GM12878 (cell line): ENCODE data around the gene BUB1B. TPM values are rescaled to one million over a fixed set of nuclear protein-coding genes. Genes with fewer than 3 reads are reported as not detected.

Experiments
- ATAC-seq: fragments of 200-7000 bp; cut with Tn5 transposase; 3 replicates; pipeline ENCODE4 v1.9.1; 2020; ENCODE audit warnings: mild to moderate bottlenecking, moderate library complexity
- BruUV-seq: library from RNA; stranded (reverse); fragments of 400-500 nt; replicated peaks from 2 replicates; lab custom pipeline; 2021; lab: Mats Ljungman, UMichigan
- CTCF ChIA-PET: fragments of 300-600 bp; sonication (Branson Sonifier 250); formaldehyde crosslinking; extraction: SDS; loops from one replicate; lab custom pipeline; 2021; ENCODE audit warnings: inconsistent platforms; lab: Yijun Ruan, JAX
- POLR2A ChIA-PET: fragments of 350-600 bp; formaldehyde crosslinking; extraction: SDS; loops from one replicate; lab custom pipeline; 2021; ENCODE audit warnings: inconsistent platforms; lab: Charles Lee
- RAD21 ChIA-PET: fragments of 300-600 bp; sonication (Branson Sonifier 250); formaldehyde crosslinking; loops from one replicate; lab custom pipeline; 2023; ENCODE audit warnings: antibody characterized with exemption; ENCODE audit not compliant: unreplicated experiment; lab: Charles Lee
- SMC1A ChIA-PET: fragments of 300-600 bp; sonication (Branson Sonifier 250); formaldehyde crosslinking; loops from one replicate; lab custom pipeline; 2023; ENCODE audit not compliant: unreplicated experiment, uncharacterized antibody; lab: Charles Lee
- DNase-seq: peaks from one replicate; pipeline ENCODE4 v3.0.0-alpha.2; 2011; ENCODE audit warnings: low read depth, low spot score
- FAIRE-seq: peaks from 3 replicates; lab custom pipeline; 2011; peaks lifted over from hg19 to GRCh38; lab: Jason Lieb, UNC
- H2AFZ ChIP-seq: 2 replicates; pipeline ENCODE4 v1.6.0; 2011; ENCODE audit warnings: low read depth, low read length, control low read depth; ENCODE audit not compliant: control insufficient read depth
- H3K27ac ChIP-seq: 2 replicates; pipeline ENCODE4 v1.5.1; 2011; ENCODE audit warnings: control low read depth; ENCODE audit not compliant: control insufficient read depth, insufficient read depth
- H3K27me3 ChIP-seq, 2 experiments: replicated peaks in 1 of 2; 2 replicates each; pipeline versions ENCODE4 v1.6.0 to v1.6.1; 2011; ENCODE audit warnings: low read length in 1 of 2; ENCODE audit not compliant: control insufficient read depth in 2 of 2, insufficient read depth in 2 of 2
- H3K36me3 ChIP-seq, 2 experiments: 2 replicates each; pipeline ENCODE4 v1.5.1; 2011; ENCODE audit warnings: low read length in 1 of 2; ENCODE audit not compliant: control insufficient read depth in 2 of 2, insufficient read depth in 2 of 2
- H3K4me1 ChIP-seq: 2 replicates; pipeline ENCODE4 v1.6.1; 2011; ENCODE audit warnings: mild to moderate bottlenecking, low read length, moderate library complexity, mixed read lengths; ENCODE audit not compliant: control insufficient read depth, insufficient read depth
- H3K4me2 ChIP-seq: 2 replicates; pipeline ENCODE4 v1.6.0; 2011; ENCODE audit warnings: control low read depth; ENCODE audit not compliant: control insufficient read depth, insufficient read depth
- H3K4me3 ChIP-seq: fragments of 200-600 bp; sonication (generic); 2 replicates; pipeline ENCODE4 v1.5.1; 2016
- H3K79me2 ChIP-seq: 2 replicates; pipeline ENCODE4 v1.6.0; 2011; ENCODE audit warnings: low read length; ENCODE audit not compliant: control insufficient read depth, insufficient read depth
- H3K9ac ChIP-seq: 2 replicates; pipeline ENCODE4 v1.8.0; 2011; ENCODE audit warnings: low read length, control low read depth, mixed read lengths; ENCODE audit not compliant: control insufficient read depth, insufficient read depth
- H3K9me3 ChIP-seq: replicated peaks from 3 replicates; pipeline ENCODE4 v1.5.1; 2011; ENCODE audit warnings: mild to moderate bottlenecking, low read length; ENCODE audit not compliant: control insufficient read depth, insufficient read depth
- H4K20me1 ChIP-seq: 2 replicates; pipeline ENCODE4 v1.6.0; 2011; ENCODE audit not compliant: control insufficient read depth, insufficient read depth
- ATF3 ChIP-seq: IDR thresholded peaks from 2 replicates; pipeline ENCODE4 v1.6.1; 2011; ENCODE audit warnings: low read depth, mild to moderate bottlenecking, low read length, moderate library complexity, borderline replicate concordance; ENCODE audit errors: extremely low read depth
- BCL11A ChIP-seq: IDR thresholded peaks from 2 replicates; pipeline ENCODE4 v1.6.1; 2011; ENCODE audit warnings: low read depth, low read length
- CBX3 ChIP-seq: fragments of 200-600 bp; sonication (generic); IDR thresholded peaks from 2 replicates; pipeline ENCODE4 v1.6.1; 2016; ENCODE audit warnings: low read depth, borderline replicate concordance
- CBX5 ChIP-seq: sonication (generic); IDR thresholded peaks from 2 replicates; pipeline ENCODE4 v1.6.1; 2016; ENCODE audit warnings: low read depth, moderate library complexity, mild to moderate bottlenecking, inconsistent platforms
- CREB1 ChIP-seq: IDR thresholded peaks from 2 replicates; pipeline ENCODE4 v1.6.1; 2012; ENCODE audit warnings: low read depth, mild to moderate bottlenecking, inconsistent platforms
- CREM ChIP-seq: IDR thresholded peaks from 2 replicates; pipeline ENCODE4 v1.6.1; 2014; ENCODE audit warnings: antibody characterized with exemption, low read depth
- DPF2 ChIP-seq: fragments of 450-650 bp; IDR thresholded peaks from 2 replicates; pipeline ENCODE4 v1.6.1; 2017; ENCODE audit warnings: mild to moderate bottlenecking
- EP300 ChIP-seq, 2 experiments: fragments of 150-350 bp in 1 of 2; IDR thresholded peaks; 2 replicates each; pipeline ENCODE4 v1.6.1; 2011 to 2012; ENCODE audit warnings: low read depth in 2 of 2, low read length in 2 of 2, borderline replicate concordance in 1 of 2, improper control_type of control experiment in 1 of 2, inconsistent platforms in 1 of 2; ENCODE audit not compliant: control insufficient read depth in 1 of 2
- ESRRA ChIP-seq: IDR thresholded peaks from 2 replicates; pipeline ENCODE4 v1.6.1; 2012; ENCODE audit warnings: mild to moderate bottlenecking, low read length, improper control_type of control experiment
- FOXM1 ChIP-seq: IDR thresholded peaks from 2 replicates; pipeline ENCODE4 v1.6.1; 2012; ENCODE audit warnings: low read depth, mild to moderate bottlenecking, inconsistent platforms, low read length, moderate library complexity
- IRF4 ChIP-seq: IDR thresholded peaks from 2 replicates; pipeline ENCODE4 v1.6.1; 2011; ENCODE audit warnings: low read depth, low read length
- NFYA ChIP-seq: IDR thresholded peaks from 2 replicates; pipeline ENCODE4 v1.6.1; 2011; ENCODE audit warnings: low read depth, mild to moderate bottlenecking, low read length, improper control_type of control experiment, borderline replicate concordance
- REST ChIP-seq: IDR thresholded peaks from 2 replicates; pipeline ENCODE4 v1.6.1; 2012; ENCODE audit warnings: mild to moderate bottlenecking, low read depth, low read length
- SIN3A ChIP-seq: IDR thresholded peaks from 2 replicates; pipeline ENCODE4 v1.6.1; 2012; ENCODE audit warnings: low read depth, low read length, improper control_type of control experiment
- SPI1 ChIP-seq: IDR thresholded peaks from 2 replicates; pipeline ENCODE4 v1.6.1; 2011; ENCODE audit warnings: low read depth, mild to moderate bottlenecking, low read length, moderate library complexity, borderline replicate concordance; ENCODE audit not compliant: insufficient read depth
- SUZ12 ChIP-seq: fragments of 200-600 bp; sonication (generic); IDR thresholded peaks from one replicate; pipeline ENCODE4 v1.6.1; 2018; ENCODE audit warnings: antibody characterized with exemption, mild to moderate bottlenecking; ENCODE audit not compliant: unreplicated experiment
- TCF7 ChIP-seq: IDR thresholded peaks from 2 replicates; pipeline ENCODE4 v1.6.1; 2014; ENCODE audit warnings: antibody characterized with exemption, borderline replicate concordance
- YBX1 ChIP-seq: fragments of 450-650 bp; IDR thresholded peaks from 2 replicates; pipeline ENCODE4 v1.6.1; 2016; ENCODE audit warnings: antibody characterized with exemption
- ZSCAN29 ChIP-seq: fragments of 450-650 bp; IDR thresholded peaks from 2 replicates; pipeline ENCODE4 v1.6.1; 2017; ENCODE audit warnings: mild to moderate bottlenecking, moderate library complexity
- WGBS: methylation state at CpG from one replicate; pipeline ENCODE4 v1.1.6; 2016; ENCODE audit warnings: low lambda C conversion rate; ENCODE audit not compliant: insufficient replicate concordance, insufficient coverage; ENCODE audit errors: missing lambda C conversion rate; 5-methylcytosine and 5-hydroxymethylcytosine counted together
- in situ Hi-C: fragments of 300-500 bp; cut with MboI; formaldehyde crosslinking; loops from 9 replicates; pipeline ENCODE4 v1.14.3; 2018; ENCODE audit warnings: mixed read lengths
- intact Hi-C: fragments of 100-400 bp; cut with micrococcal nuclease; formaldehyde crosslinking; loops from one replicate; pipeline ENCODE4 v1.14.2; 2022; ENCODE audit not compliant: unreplicated experiment
- polyA plus RNA-seq, 11 experiments: library from polyadenylated mRNA; depleted of rRNA in 4 of 11; unstranded in 6 of 11; stranded (reverse) in 5 of 11; fragments of >200 nt; fragmentation: Nextera tagmentation in 4 of 11; fragmentation: Illumina TruSeq in 1 of 11; extraction: Ambion mirVana in 4 of 11; extraction: Trizol in 1 of 11; gene quantifications; 1 replicate in 1 of 11; 2 replicates in 10 of 11; pipeline versions ENCODE4 v1.2.1 to v1.2.3, GENCODE V29; 2011 to 2016; ENCODE audit warnings: inconsistent platforms in 2 of 11, missing spikeins in 2 of 11, low read depth in 1 of 11
- total RNA-seq, 4 experiments: library from RNA; depleted of rRNA in 3 of 4; stranded (reverse); fragments of >200 nt in 3 of 4; fragmentation: Illumina TruSeq in 1 of 4; extraction: Trizol in 1 of 4; gene quantifications; 2 replicates each; pipeline versions ENCODE4 v1.2.1 to v1.2.3, GENCODE V29; 2013 to 2021

Gene BUB1B
- total and polyA plus RNA-seq, 10 of the 15 experiments (the other 5 are each of a cell fraction or from before 2014, with no cell fraction given): 29.1 to 98.6 (median 77.3) TPM

GRCh38 chr15:40266828-40267304, 106.0 kb downstream of the BUB1B start:
- Histone ChIP-seq H3K27ac (no peak overlapping the region), H2AFZ (no peak overlapping the region), H3K9me3 (no peaks in the 10 kb centered on the region), H3K4me1 (no peaks in the 10 kb centered on the region), H3K27me3 (no peaks in the 10 kb centered on the region), H3K4me2 (no peak overlapping the region), H3K4me3 (no peak overlapping the region), H3K36me3 (no peaks in the 10 kb centered on the region), H4K20me1 (no peaks in the 10 kb centered on the region), H3K9ac (no peak overlapping the region), H3K79me2 (no peaks in the 10 kb centered on the region)
- TF ChIP-seq SIN3A (no peak), SPI1 (no peak), CREB1 (no peak), EP300 (IDR thresholded peaks at IDR 0.05; ENCODE audit: borderline replicate concordance in 1 of 2, control insufficient read depth in 1 of 2, low read depth in 2 of 2, low read length in 2 of 2) (no peak), FOXM1 (no peak), ATF3 (no peak), IRF4 (no peak), CREM (no peak), YBX1 (no peak), NFYA (no peak), CBX3 (no peak), SUZ12 (no peak), BCL11A (no peak), REST (no peak), ESRRA (no peak), CBX5 (no peak), ZSCAN29 (no peak), DPF2 (no peak), TCF7 (no peak)
- ChIA-PET SMC1A (no interaction called here), POLR2A (no interaction called here), CTCF (interaction anchor here (1.2 to 2.9 kb wide), 2 partner anchors 41 to 49 kb away, joined by 3 to 14 read pairs; no protein-coding TSS in a partner anchor), RAD21 (no interaction called here)
- BruUV-seq: no TSS peak
- no peak for FAIRE-seq
- no peak for DNase-seq
- in situ Hi-C loops (no loop called here), intact Hi-C loops (no loop called here)
- 35% methylated on average over 7 of the region's 7 CpGs for WGBS
- no peak for ATAC-seq
